ENCODE results near the gene LATS2. TPM values are rescaled to one million over a fixed set of nuclear protein-coding genes. Genes with fewer than 3 reads are reported as not detected.

Gene LATS2
- total RNA-seq, 1 experiment from 2014 or later, result not detected

DNA sequence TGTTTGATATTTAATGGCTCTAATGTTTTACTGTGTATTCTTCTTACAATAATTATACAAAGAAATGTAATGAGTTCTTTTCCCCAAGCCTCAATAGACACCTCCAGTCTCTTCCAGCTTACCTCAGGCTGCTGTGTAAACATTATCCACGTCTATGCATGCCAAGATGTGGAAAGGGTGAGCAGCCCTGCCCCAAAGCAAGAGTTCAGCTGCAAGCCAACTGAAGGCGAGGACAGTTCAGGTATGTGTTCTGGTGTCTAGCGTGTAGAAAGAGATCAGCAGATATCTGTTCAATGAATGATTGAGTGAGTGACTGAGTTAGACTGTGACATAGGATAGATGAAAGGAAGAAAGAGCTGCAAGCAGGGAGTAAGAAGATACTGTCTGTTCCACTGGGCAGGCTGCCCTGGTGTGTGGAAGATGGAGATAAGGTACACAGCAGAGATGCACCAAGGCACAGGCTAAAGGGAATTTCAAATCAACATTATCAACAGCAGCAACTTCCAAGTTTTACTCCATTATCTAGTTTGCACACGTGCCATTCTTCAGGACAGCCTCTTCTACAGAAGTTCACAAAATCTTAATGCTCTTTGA lies 66.0 kb downstream of the LATS2 start:
- no peak overlapping the region for H3K4me3 ChIP-seq (ENCODE audit: low read length)
- H3K9me2 ChIP-seq (replicated peaks; ENCODE audit: insufficient read depth, low read length), result no peaks in the 10 kb centered on the region
- no peak overlapping the region for H2AFZ ChIP-seq (ENCODE audit: low read length)
- H3K4me1 ChIP-seq (ENCODE audit: low read length), result no peaks in the 10 kb centered on the region
- DNase-seq, result no peak
- no peak overlapping the region for H3K4me2 ChIP-seq (ENCODE audit: low read depth, low read length, poor library complexity, severe bottlenecking)
- H3K9me3 ChIP-seq (ENCODE audit: low read length), result no peaks in the 10 kb centered on the region
- H3K36me3 ChIP-seq (ENCODE audit: insufficient read depth, low read length), result no peaks in the 10 kb centered on the region
- H3K27me3 ChIP-seq (ENCODE audit: low read length), result 0 out of 2 replicates have a peak, but pooled peaks cover 3% of the 10 kb centered on the region
- H3K79me2 ChIP-seq (ENCODE audit: low read length), result no peaks in the 10 kb centered on the region
- H3K9ac ChIP-seq (ENCODE audit: low read length), result no peak overlapping the region
- H3K27ac ChIP-seq (ENCODE audit: low read length), result no peak overlapping the region
- H4K20me1 ChIP-seq (ENCODE audit: insufficient read depth, low read depth, low read length), result no peaks in the 10 kb centered on the region

DNA sequence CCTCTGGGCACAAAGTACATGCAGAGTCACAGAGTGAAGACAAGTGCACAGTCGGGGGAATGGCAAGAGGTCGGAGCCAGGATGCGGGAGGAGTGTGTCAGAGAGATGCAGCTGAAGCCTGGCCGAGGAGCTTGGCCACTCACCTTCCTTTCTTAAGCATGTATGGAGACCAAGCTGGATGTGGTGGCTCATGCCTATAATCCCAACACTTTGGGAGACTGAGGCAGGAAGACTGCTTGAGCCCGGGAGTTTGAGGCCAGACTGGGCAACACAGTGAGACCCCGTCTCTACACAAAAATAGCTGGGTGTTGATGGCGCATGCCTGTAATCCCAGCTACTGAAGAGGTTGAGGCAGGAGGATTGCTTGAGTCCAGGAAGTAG lies 67.0 kb downstream of the LATS2 start:
- DNase-seq, result no peak
- no peaks in the 10 kb centered on the region for H3K9me2 ChIP-seq (replicated peaks; ENCODE audit: insufficient read depth, low read length)
- no peak overlapping the region for H3K4me3 ChIP-seq (ENCODE audit: low read length)
- H3K27ac ChIP-seq (ENCODE audit: low read length), result no peak overlapping the region
- no peaks in the 10 kb centered on the region for H3K79me2 ChIP-seq (ENCODE audit: low read length)
- 0 out of 2 replicates have a peak, but pooled peaks cover 3% of the 10 kb centered on the region for H3K27me3 ChIP-seq (ENCODE audit: low read length)
- no peak overlapping the region for H3K4me2 ChIP-seq (ENCODE audit: low read depth, low read length, poor library complexity, severe bottlenecking)
- H3K36me3 ChIP-seq (ENCODE audit: insufficient read depth, low read length), result no peaks in the 10 kb centered on the region
- H3K9ac ChIP-seq (ENCODE audit: low read length), result no peak overlapping the region
- H4K20me1 ChIP-seq (ENCODE audit: insufficient read depth, low read depth, low read length), result no peaks in the 10 kb centered on the region
- no peaks in the 10 kb centered on the region for H3K4me1 ChIP-seq (ENCODE audit: low read length)
- H3K9me3 ChIP-seq (ENCODE audit: low read length), result no peaks in the 10 kb centered on the region
- H2AFZ ChIP-seq (ENCODE audit: low read length), result no peak overlapping the region

DNA sequence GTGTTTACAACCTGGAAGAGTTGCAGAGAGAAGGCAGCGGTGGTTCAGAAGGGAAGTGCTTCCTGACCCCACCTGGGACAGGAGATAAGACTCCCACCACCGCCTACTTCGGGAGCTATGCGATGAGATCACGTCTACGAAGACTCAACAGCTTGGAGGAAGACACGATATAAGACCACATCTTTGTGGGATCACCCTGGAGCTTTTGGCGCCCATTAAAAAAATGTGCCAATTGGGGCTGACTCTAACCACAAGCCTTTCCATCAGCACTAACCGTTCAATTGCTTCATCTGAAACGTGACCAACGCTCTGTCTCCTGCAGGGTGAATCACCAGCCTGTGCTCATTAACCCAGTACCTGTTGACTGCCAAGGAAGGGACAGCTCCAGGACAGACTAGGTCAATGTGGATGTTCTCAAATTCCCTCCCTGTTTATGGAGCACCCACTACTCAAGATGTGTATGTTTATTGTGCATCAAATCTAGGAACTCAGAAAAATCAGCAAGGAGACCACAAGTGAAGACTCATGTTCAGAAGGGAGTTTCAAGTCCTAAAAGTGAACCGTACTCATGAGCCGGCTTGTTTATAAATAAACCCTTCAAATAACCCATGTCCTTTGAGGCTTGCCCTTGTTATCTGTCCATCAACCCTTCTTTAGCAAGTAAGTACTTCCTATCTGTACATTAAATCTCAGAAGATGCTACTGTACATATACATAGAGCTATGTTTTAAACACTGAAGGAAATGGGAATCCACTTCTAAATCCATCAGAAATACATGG lies 67.5 kb downstream of the LATS2 start:
- Histone ChIP-seq H2AFZ (ENCODE audit: low read length) (no peak overlapping the region), H3K36me3 (ENCODE audit: insufficient read depth, low read length) (no peaks in the 10 kb centered on the region), H3K4me2 (ENCODE audit: low read depth, low read length, poor library complexity, severe bottlenecking) (no peak overlapping the region), H3K9ac (ENCODE audit: low read length) (no peak overlapping the region), H3K27ac (ENCODE audit: low read length) (no peak overlapping the region), H3K27me3 (ENCODE audit: low read length) (0 out of 2 replicates have a peak, but pooled peaks cover 3% of the 10 kb centered on the region), H3K4me1 (ENCODE audit: low read length) (no peaks in the 10 kb centered on the region), H4K20me1 (ENCODE audit: insufficient read depth, low read depth, low read length) (no peaks in the 10 kb centered on the region), H3K4me3 (ENCODE audit: low read length) (no peak overlapping the region), H3K9me3 (ENCODE audit: low read length) (no peaks in the 10 kb centered on the region), H3K9me2 (replicated peaks; ENCODE audit: insufficient read depth, low read length) (no peaks in the 10 kb centered on the region), H3K79me2 (ENCODE audit: low read length) (no peaks in the 10 kb centered on the region)
- DNase-seq, result no peak

DNA sequence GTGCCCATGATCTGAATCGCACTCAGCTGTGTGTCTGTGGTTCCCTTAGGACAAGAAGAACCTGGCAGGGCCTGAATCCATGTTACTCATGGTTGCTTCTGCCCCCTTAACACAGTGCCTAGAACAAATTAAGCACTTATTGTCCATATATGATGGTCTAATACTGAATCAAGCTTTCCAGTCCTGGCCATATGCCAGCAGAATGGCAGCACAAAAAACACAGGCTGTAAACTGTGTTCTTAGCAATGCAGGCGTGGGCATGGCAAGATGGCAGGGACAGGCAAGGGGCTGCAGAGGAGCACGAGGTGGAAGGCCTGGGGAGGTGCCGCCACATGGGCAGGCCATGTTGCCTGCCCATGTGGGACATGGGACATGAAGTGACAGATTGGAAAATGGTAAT lies 68.2 kb downstream of the LATS2 start:
- H3K79me2 ChIP-seq (ENCODE audit: low read length), result no peaks in the 10 kb centered on the region

DNA sequence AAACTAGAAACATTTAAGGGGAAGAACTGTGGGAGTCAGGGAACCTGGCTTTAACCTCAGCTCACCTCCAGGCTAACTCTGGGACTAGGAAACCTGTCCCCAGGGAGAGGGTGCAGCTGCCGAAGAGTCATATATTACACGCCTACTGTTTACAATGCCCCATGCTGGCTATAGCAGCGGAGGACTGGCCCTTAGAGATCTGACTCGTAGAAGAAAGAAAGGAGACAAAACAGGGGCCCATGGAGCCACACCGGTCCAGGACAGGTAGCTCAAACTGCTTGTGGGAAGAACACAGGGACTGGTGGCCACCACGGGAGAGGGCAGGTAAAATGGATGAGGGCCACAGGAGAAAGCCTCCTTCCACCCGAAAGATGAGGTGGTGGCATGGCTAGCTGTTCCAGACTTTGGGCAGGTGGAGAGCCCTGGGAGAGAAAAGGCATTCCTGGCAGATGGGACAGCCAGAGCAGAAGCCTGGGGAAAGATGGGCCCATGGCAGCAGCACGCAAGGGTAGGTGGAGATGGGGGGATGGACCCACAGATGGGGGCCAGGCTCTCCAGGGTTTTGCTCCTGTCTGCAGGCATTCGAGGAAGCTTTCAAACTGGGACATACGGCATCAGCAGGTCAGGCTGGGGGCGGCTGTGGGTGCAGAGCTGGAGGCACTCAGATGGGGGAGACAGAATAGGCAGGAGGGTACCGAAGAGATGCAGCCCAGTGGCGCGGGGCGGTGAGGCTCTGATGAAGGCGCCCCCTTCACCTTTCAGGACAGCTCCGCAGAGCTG lies 69.5 kb downstream of the LATS2 start:
- Histone ChIP-seq H3K79me2 (ENCODE audit: low read length) (no peaks in the 10 kb centered on the region), H3K4me2 (ENCODE audit: low read depth, low read length, poor library complexity, severe bottlenecking) (no peak overlapping the region), H3K36me3 (ENCODE audit: insufficient read depth, low read length) (no peaks in the 10 kb centered on the region), H3K4me3 (ENCODE audit: low read length) (no peak overlapping the region), H3K27ac (ENCODE audit: low read length) (no peak overlapping the region), H2AFZ (ENCODE audit: low read length) (no peak overlapping the region), H3K9me2 (replicated peaks; ENCODE audit: insufficient read depth, low read length) (no peaks in the 10 kb centered on the region), H3K4me1 (ENCODE audit: low read length) (no peaks in the 10 kb centered on the region), H3K9ac (ENCODE audit: low read length) (no peak overlapping the region), H4K20me1 (ENCODE audit: insufficient read depth, low read depth, low read length) (no peaks in the 10 kb centered on the region), H3K27me3 (ENCODE audit: low read length) (0 out of 2 replicates have a peak, but pooled peaks cover 3% of the 10 kb centered on the region), H3K9me3 (ENCODE audit: low read length) (no peaks in the 10 kb centered on the region)
- no peak for DNase-seq

More for the DNA sequence above, 68.2 kb downstream of the LATS2 start:
- Histone ChIP-seq H3K9ac (ENCODE audit: low read length) (no peak overlapping the region), H3K9me2 (replicated peaks; ENCODE audit: insufficient read depth, low read length) (no peaks in the 10 kb centered on the region), H2AFZ (ENCODE audit: low read length) (no peak overlapping the region), H3K36me3 (ENCODE audit: insufficient read depth, low read length) (no peaks in the 10 kb centered on the region), H3K9me3 (ENCODE audit: low read length) (no peaks in the 10 kb centered on the region), H4K20me1 (ENCODE audit: insufficient read depth, low read depth, low read length) (no peaks in the 10 kb centered on the region), H3K27me3 (ENCODE audit: low read length) (0 out of 2 replicates have a peak, but pooled peaks cover 3% of the 10 kb centered on the region), H3K4me1 (ENCODE audit: low read length) (no peaks in the 10 kb centered on the region), H3K4me2 (ENCODE audit: low read depth, low read length, poor library complexity, severe bottlenecking) (no peak overlapping the region), H3K4me3 (ENCODE audit: low read length) (no peak overlapping the region), H3K27ac (ENCODE audit: low read length) (no peak overlapping the region)
- DNase-seq, result no peak

DNA sequence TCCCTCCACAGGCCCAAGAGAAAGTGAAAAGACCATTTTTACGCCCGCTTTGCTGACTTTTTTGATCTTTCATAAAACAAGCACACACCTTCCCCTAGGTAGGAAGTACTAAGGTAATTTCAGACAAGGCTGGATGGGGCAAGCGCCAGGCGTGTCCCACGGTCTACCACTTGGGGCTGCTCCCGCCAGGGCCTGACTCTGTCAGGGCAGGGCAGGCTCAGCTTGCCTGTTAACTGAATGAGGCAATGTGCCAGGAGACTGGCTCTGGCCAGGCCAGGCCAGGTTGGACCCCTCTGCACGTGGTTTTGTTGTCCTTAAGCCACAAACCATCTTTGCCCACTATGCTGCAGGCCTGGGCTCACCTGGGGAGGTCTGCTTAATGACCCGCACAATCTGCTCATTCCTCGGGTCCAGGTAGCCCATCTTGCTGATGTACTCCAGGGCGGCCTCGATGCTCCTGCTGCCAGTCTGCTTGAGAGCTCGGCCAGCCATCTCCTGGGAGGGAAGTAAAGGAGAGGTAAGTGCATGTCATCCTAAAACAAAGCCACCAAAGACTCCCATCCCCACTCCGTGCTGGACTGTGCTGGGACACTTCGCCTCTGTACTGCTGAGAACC lies 70.4 kb downstream of the LATS2 start:
- Histone ChIP-seq H3K9me3 (ENCODE audit: low read length) (no peaks in the 10 kb centered on the region), H3K79me2 (ENCODE audit: low read length) (no peaks in the 10 kb centered on the region), H3K9me2 (replicated peaks; ENCODE audit: insufficient read depth, low read length) (no peaks in the 10 kb centered on the region), H3K4me1 (ENCODE audit: low read length) (no peaks in the 10 kb centered on the region), H3K9ac (ENCODE audit: low read length) (no peak overlapping the region), H3K4me3 (ENCODE audit: low read length) (no peak overlapping the region), H3K27me3 (ENCODE audit: low read length) (0 out of 2 replicates have a peak, but pooled peaks cover 3% of the 10 kb centered on the region), H3K4me2 (ENCODE audit: low read depth, low read length, poor library complexity, severe bottlenecking) (no peak overlapping the region), H3K27ac (ENCODE audit: low read length) (no peak overlapping the region), H2AFZ (ENCODE audit: low read length) (no peak overlapping the region), H3K36me3 (ENCODE audit: insufficient read depth, low read length) (no peaks in the 10 kb centered on the region), H4K20me1 (ENCODE audit: insufficient read depth, low read depth, low read length) (no peaks in the 10 kb centered on the region)
- no peak for DNase-seq

DNA sequence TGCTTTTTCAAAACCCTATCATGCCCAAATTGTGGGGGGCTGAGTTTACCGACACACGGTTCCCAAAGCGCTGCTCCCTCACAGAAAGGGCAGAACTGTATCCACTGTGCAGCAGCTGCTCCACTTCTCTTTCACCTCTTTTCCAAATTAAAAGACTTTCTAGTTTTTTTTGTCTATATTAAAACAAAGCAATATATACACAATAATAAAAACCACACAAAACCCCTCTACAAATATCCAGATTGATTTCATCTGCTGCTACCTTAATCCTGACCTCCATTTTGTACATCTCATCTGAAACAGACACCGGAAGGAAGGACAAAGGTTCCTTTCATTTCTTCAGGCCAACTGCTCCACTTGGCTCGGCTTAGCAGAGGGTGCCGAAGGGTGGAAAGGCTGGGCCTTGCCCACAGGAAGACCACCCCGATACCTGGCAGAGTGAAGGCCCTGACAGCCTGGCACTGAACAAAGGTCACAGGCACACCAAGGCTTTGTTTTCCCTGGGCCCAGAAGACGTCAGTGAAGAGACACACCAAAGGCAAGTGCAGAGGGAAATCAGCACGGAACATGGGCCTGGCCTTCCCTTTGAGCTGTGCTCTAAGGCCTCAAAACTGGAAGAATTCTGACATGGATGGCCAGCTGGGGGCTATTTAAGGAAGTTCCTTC lies 71.6 kb downstream of the LATS2 start:
- H3K9me2 ChIP-seq (replicated peaks; ENCODE audit: insufficient read depth, low read length), result no peaks in the 10 kb centered on the region
- H3K79me2 ChIP-seq (ENCODE audit: low read length), result no peaks in the 10 kb centered on the region
- no peaks in the 10 kb centered on the region for H4K20me1 ChIP-seq (ENCODE audit: insufficient read depth, low read depth, low read length)
- no peaks in the 10 kb centered on the region for H3K4me1 ChIP-seq (ENCODE audit: low read length)
- H2AFZ ChIP-seq (ENCODE audit: low read length), result no peak overlapping the region
- no peak for DNase-seq
- no peaks in the 10 kb centered on the region for H3K27me3 ChIP-seq (ENCODE audit: low read length)
- no peak overlapping the region for H3K4me3 ChIP-seq (ENCODE audit: low read length)
- no peak overlapping the region for H3K27ac ChIP-seq (ENCODE audit: low read length)
- no peak overlapping the region for H3K9ac ChIP-seq (ENCODE audit: low read length)
- H3K36me3 ChIP-seq (ENCODE audit: insufficient read depth, low read length), result no peaks in the 10 kb centered on the region
- no peak overlapping the region for H3K4me2 ChIP-seq (ENCODE audit: low read depth, low read length, poor library complexity, severe bottlenecking)
- no peaks in the 10 kb centered on the region for H3K9me3 ChIP-seq (ENCODE audit: low read length)
